B cell (primary cell): Measurements from ENCODE around the gene ATP9B.

ENCODE experiments used
- CTCF ChIP-seq: fragments of 200-600 bp; IDR thresholded peaks from one replicate; pipeline ENCODE4 v1.8.0; 2022; ENCODE audit warnings: antibody characterized with exemption, mild to moderate bottlenecking
- EZH2 ChIP-seq: IDR thresholded peaks from 2 replicates; pipeline ENCODE4 v1.6.1; 2012; ENCODE audit warnings: borderline replicate concordance, low read depth, mild to moderate bottlenecking, moderate library complexity, low read length; ENCODE audit not compliant: insufficient read depth, poor library complexity, severe bottlenecking

DNA sequence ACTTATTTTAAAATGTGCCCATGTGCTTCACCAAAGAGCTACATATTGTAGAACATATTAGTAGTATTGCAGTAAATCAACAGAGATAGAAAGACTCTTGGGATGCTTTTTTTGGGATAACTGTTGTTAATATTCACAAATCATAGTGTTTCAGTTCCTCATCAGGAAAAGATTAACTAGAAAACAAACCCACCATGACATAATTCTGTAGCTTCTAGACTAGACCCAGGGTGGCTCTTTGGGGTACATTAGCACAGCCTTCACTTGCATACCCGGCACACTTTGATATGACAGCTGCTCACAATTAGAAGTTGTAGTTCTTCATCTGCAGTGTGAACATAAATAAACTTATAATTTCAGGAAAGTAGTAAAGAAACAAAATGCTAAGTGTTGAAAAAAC lies 154.2 kb downstream of the ATP9B start:
- no peak for TF ChIP-seq CTCF
- no peak for TF ChIP-seq EZH2
